Measurements from ENCODE around the gene PLXNB3.

The PLXNB3 gene

GRCh38 chrX:153755136-153755535, 8.9 kb upstream of the PLXNB3 start:
- no peak for DNase-seq (ENCODE audit: low read depth)

GRCh38 chrX:153761863-153762262, 2.2 kb upstream of the PLXNB3 start:
- DNase-seq (ENCODE audit: low read depth): no peak

- DNase-seq (ENCODE audit: low read depth): no peak
These were observed 1.3 kb upstream of the PLXNB3 start for GRCh38 chrX:153762626-153763173.

- no peak for DNase-seq (ENCODE audit: low read depth)
These were observed 634 bp upstream of the PLXNB3 start for GRCh38 chrX:153763298-153763932.

- no peak for DNase-seq (ENCODE audit: low read depth)
These were observed 713 bp downstream of the PLXNB3 start for GRCh38 chrX:153764786-153765137.

- DNase-seq (ENCODE audit: low read depth): no peak
These were observed 1.4 kb downstream of the PLXNB3 start for GRCh38 chrX:153765138-153766079.

- no peak for DNase-seq (ENCODE audit: low read depth)
These were observed 2.2 kb downstream of the PLXNB3 start for GRCh38 chrX:153766098-153766817.

- no peak for DNase-seq (ENCODE audit: low read depth)
These were observed 3.0 kb downstream of the PLXNB3 start for GRCh38 chrX:153766871-153767673.

GRCh38 chrX:153767674-153768055, 3.6 kb downstream of the PLXNB3 start:
- no peak for DNase-seq (ENCODE audit: low read depth)

GRCh38 chrX:153768311-153769157, 4.5 kb downstream of the PLXNB3 start:
- no peak for DNase-seq (ENCODE audit: low read depth)

GRCh38 chrX:153769158-153769864, 5.3 kb downstream of the PLXNB3 start:
- DNase-seq (ENCODE audit: low read depth): no peak

- no peak for DNase-seq (ENCODE audit: low read depth)
These were observed 6.0 kb downstream of the PLXNB3 start for GRCh38 chrX:153769865-153770600.

- DNase-seq (ENCODE audit: low read depth): no peak
These were observed 6.8 kb downstream of the PLXNB3 start for GRCh38 chrX:153770601-153771414.

- DNase-seq (ENCODE audit: low read depth): no peak
These were observed 7.6 kb downstream of the PLXNB3 start for GRCh38 chrX:153771415-153772315.

GRCh38 chrX:153772316-153773217, 8.5 kb downstream of the PLXNB3 start:
- DNase-seq (ENCODE audit: low read depth): no peak

GRCh38 chrX:153773218-153773611, 9.2 kb downstream of the PLXNB3 start:
- DNase-seq (ENCODE audit: low read depth): no peak
